ENCODE data around the gene BARX2. TPM values are rescaled to one million over a fixed set of nuclear protein-coding genes. Genes with fewer than 3 reads are reported as not detected.

Gene BARX2
- total RNA-seq, 1 donor from 2014 or later: not detected

- DNase-seq (ENCODE audit: low read depth): no peak
These were observed 60.0 kb downstream of the BARX2 start for GRCh38 chr11:129435499-129436245.

DNA sequence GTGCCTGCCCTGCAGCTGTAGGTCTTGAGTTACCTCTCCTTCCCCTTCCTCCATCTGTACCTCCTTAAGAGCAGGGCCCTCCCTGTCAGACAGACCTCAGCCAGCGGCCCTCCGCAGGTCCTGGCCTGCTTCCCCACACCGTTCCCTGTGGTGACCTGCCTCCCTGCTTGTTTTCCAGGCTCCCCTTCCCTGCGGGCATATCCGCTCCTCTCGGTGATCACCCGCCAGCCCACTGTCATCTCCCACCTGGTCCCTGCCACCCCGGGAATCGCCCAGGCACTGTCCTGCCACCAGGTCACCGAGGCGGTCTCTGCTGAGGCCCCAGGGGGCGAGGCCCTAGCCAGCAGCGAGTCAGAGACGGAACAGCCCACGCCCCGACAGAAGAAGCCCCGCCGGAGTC is 60.9 kb downstream of the BARX2 start:
- DNase-seq (ENCODE audit: low read depth): no peak

DNA sequence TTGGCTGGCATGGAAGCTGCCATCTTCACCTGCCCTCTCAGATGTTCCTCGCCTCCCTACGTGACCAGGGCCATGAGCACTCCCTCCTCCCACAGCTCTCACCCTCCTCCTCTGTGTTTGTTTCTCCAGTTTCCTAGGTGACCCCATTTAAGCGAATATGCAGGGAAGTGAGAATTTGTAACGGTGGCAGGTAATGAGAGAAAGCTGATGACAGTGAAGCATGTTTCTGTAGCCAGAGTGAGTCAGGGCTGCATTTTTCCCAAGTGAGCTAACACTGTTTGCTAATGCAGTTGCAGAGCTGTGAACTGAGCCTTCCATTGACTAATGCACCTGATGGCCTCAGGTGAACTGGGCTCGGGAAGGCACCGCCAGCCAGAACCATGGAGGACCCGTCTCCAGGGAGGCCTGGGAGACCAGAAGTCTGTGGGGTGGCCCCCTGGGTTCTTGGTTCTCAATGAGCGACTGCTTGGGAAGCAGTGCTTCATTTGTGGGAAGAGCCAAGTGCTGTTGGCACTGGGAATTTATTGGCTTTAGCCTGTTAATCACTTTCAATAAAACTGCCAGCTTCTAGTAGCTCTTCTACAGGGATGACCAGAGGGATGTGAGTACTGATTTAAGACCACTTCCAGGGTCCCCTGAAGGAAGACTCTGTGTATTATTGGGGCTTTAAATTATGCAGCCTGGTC is 64.5 kb downstream of the BARX2 start:
- DNase-seq (ENCODE audit: low read depth): no peak

DNA sequence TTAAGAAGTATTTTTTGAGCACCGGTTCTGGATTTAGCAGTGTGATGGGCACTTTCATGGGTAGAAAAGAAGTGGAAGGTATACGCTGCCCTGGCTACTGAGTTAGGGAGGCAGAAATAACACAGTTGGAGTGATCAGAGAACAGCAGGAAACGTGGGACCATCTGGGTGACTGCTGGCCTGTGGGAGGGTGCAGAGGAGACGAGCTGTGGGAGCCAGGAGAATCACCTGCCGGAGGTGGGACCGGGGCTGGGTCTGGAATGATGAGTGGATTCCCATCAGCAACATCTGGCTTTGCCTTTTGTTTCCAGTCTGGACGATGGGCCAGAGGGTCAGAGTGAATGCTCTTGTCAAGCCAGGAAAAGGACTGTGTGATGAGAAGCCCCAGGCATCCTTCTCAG is 66.5 kb downstream of the BARX2 start:
- DNase-seq (ENCODE audit: low read depth): no peak

GRCh38 chr11:129443276-129443675 is 67.6 kb downstream of the BARX2 start:
- no peak for DNase-seq (ENCODE audit: low read depth)

DNA sequence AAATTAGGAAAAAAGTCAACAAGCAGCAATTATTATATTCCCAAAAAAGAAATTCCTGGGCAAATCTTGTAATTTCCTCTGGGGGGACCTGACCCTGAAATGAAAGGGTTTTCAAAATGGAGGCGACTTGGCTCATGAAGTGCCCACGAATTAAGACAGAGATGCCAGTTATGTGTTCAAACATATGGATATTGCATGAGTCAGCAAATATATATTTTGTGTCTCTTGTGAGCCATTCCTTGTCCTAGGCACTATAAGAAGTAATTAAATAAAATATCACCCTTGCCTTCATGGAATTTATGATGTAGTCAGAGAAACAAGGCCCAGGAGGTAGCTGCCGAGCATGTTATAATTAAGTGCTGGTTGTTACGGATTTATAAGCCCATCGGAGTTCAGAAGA is 68.6 kb downstream of the BARX2 start:
- DNase-seq (ENCODE audit: low read depth): no peak

- DNase-seq (ENCODE audit: low read depth): no peak
These were observed 69.6 kb downstream of the BARX2 start for GRCh38 chr11:129445226-129445625.

DNA sequence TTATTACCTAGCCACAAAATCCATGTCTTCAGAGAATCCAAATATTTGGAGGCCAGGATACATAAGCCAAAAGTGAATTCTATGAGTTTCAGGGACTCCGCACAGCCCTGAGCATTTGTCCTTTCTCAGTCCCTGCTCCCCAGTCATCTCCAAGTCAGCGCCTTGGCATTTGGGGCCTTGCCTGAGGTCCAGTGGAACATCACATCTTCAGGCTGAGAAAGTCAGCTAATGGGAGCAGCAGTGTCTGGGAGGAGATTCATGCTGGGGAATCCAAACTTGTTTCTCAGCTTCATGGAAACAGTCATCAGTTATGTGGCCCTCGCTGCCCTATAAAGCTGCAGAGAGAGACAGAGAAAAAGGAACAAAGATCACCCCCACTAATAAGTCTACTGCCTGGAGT is 70.9 kb downstream of the BARX2 start:
- no peak for DNase-seq (ENCODE audit: low read depth)

GRCh38 chr11:129447654-129448239 is 72.1 kb downstream of the BARX2 start:
- no peak for DNase-seq (ENCODE audit: low read depth)

DNA sequence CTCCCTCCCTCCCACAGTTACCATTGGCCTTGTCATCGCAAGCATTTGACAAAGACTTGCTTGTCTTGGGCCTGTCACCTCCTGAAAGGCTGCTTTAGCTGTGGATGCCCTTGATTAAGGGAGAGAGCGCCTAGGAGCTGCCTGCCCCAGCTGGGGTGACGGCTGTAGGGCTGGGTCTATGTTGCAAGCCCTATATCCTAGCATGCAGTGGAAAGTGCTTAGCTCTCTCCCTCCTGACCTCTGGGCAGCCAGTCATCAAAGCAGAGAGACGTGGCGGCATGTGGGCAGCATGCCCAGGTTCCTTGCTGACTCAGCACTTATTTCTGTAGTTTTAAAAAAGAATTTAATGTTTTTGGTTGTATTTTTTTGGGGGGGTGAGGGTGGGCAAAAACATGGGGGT is 75.9 kb downstream of the BARX2 start:
- DNase-seq (ENCODE audit: low read depth): no peak

DNA sequence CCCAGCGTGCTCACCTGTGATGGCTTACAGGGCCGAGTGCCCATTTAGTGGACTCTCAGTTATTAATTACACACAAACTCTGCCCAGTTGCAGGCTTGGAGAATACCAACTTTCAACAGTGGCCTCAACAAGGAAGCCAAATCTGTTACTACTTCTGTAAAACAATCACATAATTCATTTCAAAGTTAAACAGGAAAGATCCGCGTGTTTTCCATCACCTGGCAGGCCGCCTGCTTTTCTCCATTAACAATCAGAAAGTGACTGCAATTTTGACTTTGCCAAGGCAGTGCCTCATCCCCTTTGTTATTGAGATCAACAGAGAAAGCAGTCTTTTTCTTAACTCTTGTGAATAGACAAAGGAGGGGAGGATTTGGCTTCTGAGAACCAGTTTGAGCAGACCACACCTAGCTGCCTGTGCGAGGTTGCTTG is 77.7 kb downstream of the BARX2 start:
- no peak for DNase-seq (ENCODE audit: low read depth)

DNA sequence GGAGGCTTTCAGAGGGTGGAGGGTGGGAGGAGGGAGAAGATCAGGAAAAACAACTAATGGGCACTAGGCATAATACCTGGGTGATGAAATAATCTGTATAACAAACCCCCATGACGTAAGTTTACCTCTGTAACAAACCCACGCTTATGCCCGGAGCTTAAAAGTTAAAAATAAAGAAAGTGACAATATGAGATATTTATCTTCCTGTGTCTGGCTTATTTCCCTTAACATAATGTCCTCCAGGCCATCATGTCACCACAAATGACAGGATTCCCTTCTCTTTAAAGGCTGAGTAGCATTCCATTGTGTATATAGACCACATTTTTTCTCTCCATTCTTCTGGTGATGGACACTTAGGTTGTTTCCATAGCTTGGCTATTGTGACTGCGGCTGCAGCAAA is 79.5 kb downstream of the BARX2 start:
- DNase-seq (ENCODE audit: low read depth): no peak

GRCh38 chr11:129455756-129456655 is 80.4 kb downstream of the BARX2 start:
- DNase-seq (ENCODE audit: low read depth): no peak

- DNase-seq (ENCODE audit: low read depth): no peak
These were observed 81.7 kb downstream of the BARX2 start for GRCh38 chr11:129457321-129457720.

DNA sequence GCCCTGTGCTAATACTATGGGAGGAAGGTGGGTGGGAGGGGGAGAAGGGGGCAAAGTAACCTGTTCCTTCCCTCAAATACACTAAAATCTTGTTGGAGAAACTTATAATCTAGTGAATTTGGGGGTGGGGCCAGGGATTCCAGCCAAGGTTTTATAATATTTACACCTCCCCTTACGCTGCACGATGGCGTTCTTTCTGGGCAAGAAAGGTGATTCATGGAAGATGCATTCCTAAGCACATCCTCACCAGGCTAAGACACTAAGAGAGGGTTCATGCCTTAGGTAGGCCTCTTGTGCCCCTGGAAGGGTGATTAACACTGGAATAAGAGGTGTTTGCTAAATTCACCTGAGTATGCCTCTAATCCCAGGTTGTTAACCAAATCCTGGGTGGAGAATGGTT is 82.6 kb downstream of the BARX2 start:
- no peak for DNase-seq (ENCODE audit: low read depth)

GRCh38 chr11:129458756-129459535 is 83.3 kb downstream of the BARX2 start:
- DNase-seq (ENCODE audit: low read depth): no peak

GRCh38 chr11:129460714-129461113 is 85.1 kb downstream of the BARX2 start:
- no peak for DNase-seq (ENCODE audit: low read depth)

DNA sequence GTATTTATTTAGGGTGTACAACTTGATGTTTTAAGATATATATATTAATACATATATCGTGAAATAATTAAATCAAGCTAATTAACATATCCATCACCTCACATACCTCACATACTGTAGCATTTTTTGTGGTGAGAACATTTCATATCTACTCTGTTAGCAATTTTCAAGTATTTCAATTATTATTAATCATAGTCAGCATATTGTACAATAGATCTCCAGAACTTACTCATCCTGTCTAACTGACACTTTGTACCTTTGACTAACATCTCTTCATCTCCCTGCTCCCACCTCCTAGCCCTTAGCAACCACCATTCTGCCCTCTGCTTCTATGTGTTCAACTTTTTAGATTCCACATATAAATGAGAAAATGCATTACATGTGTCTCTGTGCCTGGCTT is 108.4 kb downstream of the BARX2 start:
- no peak for DNase-seq (ENCODE audit: low read depth)

- DNase-seq (ENCODE audit: low read depth): no peak
These were observed 113.6 kb downstream of the BARX2 start for GRCh38 chr11:129489249-129489648.

DNA sequence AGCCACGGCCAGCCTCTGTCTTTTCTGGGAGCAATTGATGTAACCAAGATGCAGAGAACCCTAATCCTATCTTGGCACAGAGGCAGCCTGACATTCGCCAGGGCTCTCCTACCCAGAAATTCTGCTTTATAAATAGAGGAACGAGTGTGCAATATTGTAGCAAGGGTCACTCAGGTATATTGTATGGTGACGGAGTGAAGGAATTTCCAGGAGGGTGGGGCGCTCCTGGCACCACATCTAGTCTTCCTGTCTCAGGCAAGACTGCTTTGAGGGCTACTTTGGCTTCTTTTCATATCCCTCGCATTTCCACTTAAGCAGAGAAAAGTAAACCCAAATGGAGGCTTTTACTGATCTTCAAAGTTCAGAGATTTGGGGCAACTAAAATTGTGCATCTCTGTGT is 114.4 kb downstream of the BARX2 start:
- DNase-seq (ENCODE audit: low read depth): no peak

- no peak for DNase-seq (ENCODE audit: low read depth)
These were observed 118.1 kb downstream of the BARX2 start for GRCh38 chr11:129493746-129494145.

Data from myocyte (in vitro differentiated cells).